RWPE2 (cell line): Measurements from ENCODE around the gene SIAH1.

Experiments used
- ATAC-seq: fragments of 200-7000 bp; cut with Tn5 transposase; 3 replicates; pipeline ENCODE4 v1.9.1; 2021; ENCODE audit warnings: low read depth
- DNase-seq: peaks from one replicate; pipeline ENCODE4 v3.0.0-alpha.2; 2020; ENCODE audit warnings: low spot score
- H3K27ac ChIP-seq: fragments of 450-650 bp; 2 replicates; pipeline ENCODE4 v1.5.1; 2017; ENCODE audit warnings: mild to moderate bottlenecking; ENCODE audit not compliant: poor library complexity, severe bottlenecking
- H3K27me3 ChIP-seq: fragments of 250-450 bp; sonication (Bioruptor Pico); 2 replicates; pipeline ENCODE4 v1.5.1; 2021; ENCODE audit warnings: mild to moderate bottlenecking, moderate library complexity; ENCODE audit not compliant: insufficient read depth, poor library complexity, severe bottlenecking
- H3K36me3 ChIP-seq: fragments of 250-450 bp; sonication (Bioruptor Pico); 2 replicates; pipeline ENCODE4 v1.5.1; 2020; ENCODE audit warnings: low read depth, mild to moderate bottlenecking, moderate library complexity
- H3K4me1 ChIP-seq: fragments of 250-450 bp; sonication (Bioruptor Pico); 2 replicates; pipeline ENCODE4 v1.5.1; 2021; ENCODE audit warnings: mild to moderate bottlenecking, moderate library complexity; ENCODE audit not compliant: insufficient read depth, poor library complexity, severe bottlenecking
- H3K4me3 ChIP-seq: fragments of 250-450 bp; sonication (Bioruptor Pico); 2 replicates; pipeline ENCODE4 v1.5.1; 2021; ENCODE audit warnings: mild to moderate bottlenecking, moderate library complexity; ENCODE audit not compliant: severe bottlenecking
- H3K9me3 ChIP-seq: fragments of 250-450 bp; sonication (Bioruptor Pico); 2 replicates; pipeline ENCODE4 v1.5.1; 2021; ENCODE audit warnings: mild to moderate bottlenecking, moderate library complexity; ENCODE audit not compliant: severe bottlenecking
- CTCF ChIP-seq: fragments of 450-650 bp; IDR thresholded peaks from one replicate; pipeline ENCODE4 v1.5.1; 2017; ENCODE audit warnings: mild to moderate bottlenecking, moderate library complexity; ENCODE audit not compliant: poor library complexity, severe bottlenecking

Gene SIAH1

DNA sequence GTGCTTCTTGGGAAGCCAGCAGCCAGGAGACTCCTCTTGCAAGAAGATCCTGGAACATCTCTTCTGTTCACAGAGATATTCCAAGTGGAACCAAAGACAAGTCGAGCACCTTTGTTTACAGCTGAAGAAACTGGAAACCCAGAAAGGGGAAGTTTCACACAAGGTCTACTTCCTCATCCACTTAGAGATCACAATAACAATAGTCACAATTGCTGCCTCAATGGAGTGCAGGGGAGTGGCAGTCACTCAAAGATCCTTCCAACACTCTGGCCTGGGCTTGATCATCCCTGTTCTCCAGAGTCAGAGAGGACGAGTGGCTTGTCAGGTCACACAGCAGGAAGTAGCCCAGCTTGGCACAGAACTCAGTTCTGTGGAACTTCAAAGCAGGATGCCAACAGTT lies 46.9 kb upstream of the SIAH1 start:
- Histone ChIP-seq H3K4me3 (no peak overlapping the region), H3K27ac (no peak overlapping the region), H3K4me1 (no peaks in the 10 kb centered on the region), H3K9me3 (no peaks in the 10 kb centered on the region), H3K27me3 (no peaks in the 10 kb centered on the region), H3K36me3 (no peaks in the 10 kb centered on the region)
- ATAC-seq, result no peak
- no peak for TF ChIP-seq CTCF
- no peak for DNase-seq

DNA sequence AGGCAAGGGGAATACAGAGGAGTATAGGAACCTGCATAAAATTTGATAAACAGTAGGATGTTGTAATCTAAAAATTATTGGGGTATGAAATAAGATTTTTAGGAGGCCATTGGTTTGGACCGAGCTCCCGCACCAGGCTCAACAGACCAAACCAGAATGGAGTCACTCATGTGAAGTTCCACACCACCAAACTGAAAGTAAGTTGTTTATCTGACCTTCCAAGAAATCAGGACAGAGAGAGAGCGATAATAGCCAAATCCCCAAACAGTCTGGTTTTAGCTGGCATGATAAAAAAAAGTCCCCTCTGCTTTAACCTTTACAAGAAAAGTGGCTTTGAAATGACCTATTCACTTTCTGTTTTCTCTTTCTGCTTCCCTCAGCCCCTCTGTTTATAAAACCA lies 45.7 kb upstream of the SIAH1 start:
- no peaks in the 10 kb centered on the region for H3K9me3 ChIP-seq
- DNase-seq, result no peak
- TF ChIP-seq CTCF, result no peak
- H3K4me3 ChIP-seq, result no peak overlapping the region
- no peaks in the 10 kb centered on the region for H3K4me1 ChIP-seq
- no peak for ATAC-seq
- no peaks in the 10 kb centered on the region for H3K27me3 ChIP-seq
- H3K27ac ChIP-seq, result no peak overlapping the region
- no peaks in the 10 kb centered on the region for H3K36me3 ChIP-seq

- DNase-seq (no peak), ATAC-seq (no peak)
- Histone ChIP-seq H3K9me3 (no peaks in the 10 kb centered on the region), H3K4me1 (no peaks in the 10 kb centered on the region), H3K27me3 (no peaks in the 10 kb centered on the region), H3K4me3 (no peak overlapping the region), H3K36me3 (no peaks in the 10 kb centered on the region), H3K27ac (no peak overlapping the region)
- TF ChIP-seq CTCF, result no peak
Measured at GRCh38 chr16:48426244-48427141, 41.3 kb upstream of the SIAH1 start.

DNA sequence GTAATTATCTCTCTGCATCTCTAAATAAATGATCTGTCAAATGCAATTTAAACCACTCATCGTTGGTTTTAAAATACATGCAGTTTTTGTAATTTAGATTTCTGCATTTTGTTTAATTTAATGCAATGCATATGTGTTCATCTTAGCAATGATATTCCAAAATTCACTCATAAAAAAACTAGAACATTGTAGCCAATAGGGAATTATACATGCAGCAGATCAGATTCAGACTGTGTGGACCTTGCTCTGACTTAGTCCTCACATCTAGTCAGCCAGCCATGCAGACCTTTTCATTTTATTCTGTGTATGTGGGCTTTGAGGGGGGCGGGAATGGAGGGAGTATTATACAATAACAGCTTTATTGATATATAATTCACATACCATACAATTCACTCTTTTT lies 37.3 kb upstream of the SIAH1 start:
- H3K4me3 ChIP-seq, result no peak overlapping the region
- H3K27me3 ChIP-seq, result no peaks in the 10 kb centered on the region
- no peak overlapping the region for H3K27ac ChIP-seq
- ATAC-seq (no peak), DNase-seq (no peak)
- H3K9me3 ChIP-seq, result no peaks in the 10 kb centered on the region
- H3K36me3 ChIP-seq, result no peaks in the 10 kb centered on the region
- H3K4me1 ChIP-seq, result no peaks in the 10 kb centered on the region
- no peak for TF ChIP-seq CTCF

DNA sequence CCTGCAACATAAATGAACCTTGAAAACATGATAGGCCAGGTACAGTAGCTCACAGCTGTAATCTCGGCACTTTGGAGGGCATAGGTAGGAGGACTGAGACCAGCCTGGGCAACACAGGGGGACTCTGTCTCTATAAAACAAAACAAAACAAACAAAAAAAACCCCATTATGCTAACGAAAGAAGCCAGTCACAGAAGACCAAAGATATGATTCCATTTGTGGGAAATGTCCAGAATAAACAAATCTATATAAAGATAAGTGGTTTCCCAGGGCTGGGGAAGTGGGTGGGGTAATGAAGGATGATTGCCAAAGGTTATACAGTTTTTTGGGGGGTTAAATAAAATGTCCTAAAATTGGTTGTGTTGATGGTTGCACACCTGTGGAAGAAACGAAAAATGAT lies 36.5 kb upstream of the SIAH1 start:
- H3K4me3 ChIP-seq, result no peak overlapping the region
- H3K4me1 ChIP-seq, result no peaks in the 10 kb centered on the region
- no peak overlapping the region for H3K27ac ChIP-seq
- H3K9me3 ChIP-seq, result no peaks in the 10 kb centered on the region
- ATAC-seq (no peak), DNase-seq (no peak)
- no peak for TF ChIP-seq CTCF
- H3K36me3 ChIP-seq, result no peaks in the 10 kb centered on the region
- no peaks in the 10 kb centered on the region for H3K27me3 ChIP-seq
